Activated CD8-positive, alpha-beta T cell treated with anti-CD3 and anti-CD28 coated beads, Interleukin-2, amount 10 ng/mL, durations not matched to agents 7 days and 5 days (primary cell): ENCODE results near the gene LMBR1. TPM values are rescaled to one million over a fixed set of nuclear protein-coding genes. Genes with fewer than 3 reads are reported as not detected.

Source experiments
- ATAC-seq: fragments of 150-1000 bp; cut with Tn5 transposase; one replicate; pipeline ENCODE4 v1.10.0; 2021; ENCODE audit warnings: moderate library complexity
- CTCF ChIA-PET: fragments of 350-600 bp; sonication (Branson Sonifier 250); formaldehyde crosslinking; loops from one replicate; lab custom pipeline; 2021; ENCODE audit warnings: antibody characterized with exemption; lab: Charles Lee
- POLR2A ChIA-PET: fragments of 350-600 bp; sonication (Branson Sonifier 250); formaldehyde crosslinking; loops from one replicate; lab custom pipeline; 2021; ENCODE audit warnings: antibody characterized with exemption; lab: Charles Lee
- DNase-seq: peaks from one replicate; pipeline ENCODE4 v3.0.0-alpha.2; 2020
- H3K27ac Mint-ChIP-seq: one replicate; pipeline ENCODE4 v1.8.0; 2021; ENCODE audit warnings: mild to moderate bottlenecking, mixed read lengths
- H3K27me3 Mint-ChIP-seq: one replicate; pipeline ENCODE4 v1.8.0; 2021; ENCODE audit warnings: low read depth, mixed read lengths
- H3K36me3 Mint-ChIP-seq: one replicate; pipeline ENCODE4 v1.8.0; 2021; ENCODE audit warnings: low read depth, mixed read lengths
- H3K4me1 Mint-ChIP-seq: one replicate; pipeline ENCODE4 v1.8.0; 2021; ENCODE audit warnings: low read depth, mixed read lengths
- H3K4me3 Mint-ChIP-seq: one replicate; pipeline ENCODE4 v1.8.0; 2021; ENCODE audit warnings: mild to moderate bottlenecking, mixed read lengths
- H3K9me3 Mint-ChIP-seq: one replicate; pipeline ENCODE4 v1.8.0; 2022; ENCODE audit warnings: mixed read lengths; ENCODE audit not compliant: insufficient read depth
- total RNA-seq, 2 experiments: library from RNA; stranded (reverse); gene quantifications; one replicate each; pipeline ENCODE4 v1.2.3, GENCODE V29; 2021

The LMBR1 gene
- total RNA-seq, 2 experiments from 2014 or later = 49.7 to 51.2 TPM

GRCh38 chr7:156783864-156784263 lies 109.1 kb downstream of the LMBR1 start:
- Mint-ChIP-seq H3K27ac (no peak overlapping the region), H3K9me3 (no peaks in the 10 kb centered on the region), H3K36me3 (peaks cover 11% of the 10 kb centered on the region), H3K4me1 (peaks cover 8% of the 10 kb centered on the region), H3K4me3 (no peak overlapping the region), H3K27me3 (no peaks in the 10 kb centered on the region)
- CTCF ChIA-PET = interaction anchor here (1.1 kb wide), 1 partner anchor 15 kb away, joined by 3 read pairs; no protein-coding TSS in a partner anchor
- POLR2A ChIA-PET = no interaction called here
- no peak for DNase-seq
- ATAC-seq = no peak

GRCh38 chr7:156781972-156782371 lies 111.0 kb downstream of the LMBR1 start:
- POLR2A ChIA-PET = no interaction called here

GRCh38 chr7:156780724-156781455 lies 112.1 kb downstream of the LMBR1 start:
- Mint-ChIP-seq H3K27ac (peak overlapping the region; percentile 31), H3K9me3 (no peaks in the 10 kb centered on the region), H3K4me3 (no peak overlapping the region), H3K27me3 (no peaks in the 10 kb centered on the region), H3K4me1 (peaks cover 20% of the 10 kb centered on the region), H3K36me3 (peaks cover 14% of the 10 kb centered on the region)
- CTCF ChIA-PET = interaction anchor here (0.9 to 1.6 kb wide), 3 partner anchors 10 to 44 kb away, joined by 3 to 4 read pairs (median 4); no protein-coding TSS in a partner anchor
- ATAC-seq (no peak), DNase-seq (no peak)
- POLR2A ChIA-PET = interaction anchor here (0.6 kb wide), 1 partner anchor 9 kb away, joined by 3 read pairs; no protein-coding TSS in a partner anchor

More at GRCh38 chr7:156781972-156782371, 111.0 kb downstream of the LMBR1 start:
- H3K4me1 Mint-ChIP-seq = peaks cover 18% of the 10 kb centered on the region
- CTCF ChIA-PET = interaction anchor here (1.5 kb wide), 1 partner anchor 43 kb away, joined by 3 read pairs; no protein-coding TSS in a partner anchor
- H3K4me3 Mint-ChIP-seq = no peak overlapping the region
- H3K27me3 Mint-ChIP-seq = no peaks in the 10 kb centered on the region
- no peak overlapping the region for H3K27ac Mint-ChIP-seq
- no peak for DNase-seq
- H3K36me3 Mint-ChIP-seq = peaks cover 14% of the 10 kb centered on the region
- ATAC-seq = no peak
- H3K9me3 Mint-ChIP-seq = no peaks in the 10 kb centered on the region

GRCh38 chr7:156778668-156779067 lies 114.3 kb downstream of the LMBR1 start:
- Mint-ChIP-seq H3K9me3 (no peaks in the 10 kb centered on the region), H3K4me1 (peaks cover 20% of the 10 kb centered on the region), H3K36me3 (peaks cover 16% of the 10 kb centered on the region), H3K4me3 (no peak overlapping the region), H3K27me3 (no peaks in the 10 kb centered on the region), H3K27ac (no peak overlapping the region)
- ATAC-seq = no peak
- ChIA-PET POLR2A (no interaction called here), CTCF (interaction anchor here (0.9 to 1.5 kb wide), 8 partner anchors 10 to 38 kb away, joined by 3 to 5 read pairs (median 4); no protein-coding TSS in a partner anchor)
- DNase-seq = no peak

- H3K9me3 Mint-ChIP-seq = no peaks in the 10 kb centered on the region
- no peak for ATAC-seq
- ChIA-PET POLR2A (no interaction called here), CTCF (interaction anchor here (0.9 to 1.5 kb wide), 7 partner anchors 9 to 38 kb away, joined by 3 to 5 read pairs (median 4); no protein-coding TSS in a partner anchor)
- no peaks in the 10 kb centered on the region for H3K27me3 Mint-ChIP-seq
- H3K36me3 Mint-ChIP-seq = peaks cover 16% of the 10 kb centered on the region
- H3K27ac Mint-ChIP-seq = no peak overlapping the region
- DNase-seq = no peak
- peaks cover 20% of the 10 kb centered on the region for H3K4me1 Mint-ChIP-seq
- H3K4me3 Mint-ChIP-seq = no peak overlapping the region
These were observed 114.8 kb downstream of the LMBR1 start for GRCh38 chr7:156778201-156778600.

GRCh38 chr7:156777364-156778069 lies 115.5 kb downstream of the LMBR1 start:
- Mint-ChIP-seq H3K36me3 (peaks cover 13% of the 10 kb centered on the region), H3K4me1 (peaks cover 20% of the 10 kb centered on the region), H3K4me3 (no peak overlapping the region), H3K27ac (peak overlapping the region; percentile 26), H3K27me3 (no peaks in the 10 kb centered on the region), H3K9me3 (no peaks in the 10 kb centered on the region)
- no peak for DNase-seq
- ChIA-PET POLR2A (no interaction called here), CTCF (interaction anchor here (0.7 to 1.3 kb wide), 2 partner anchors 11 to 1748 kb away, joined by 3 to 4 read pairs; no protein-coding TSS in a partner anchor)
- peak; percentile 67 for ATAC-seq

- H3K4me3 Mint-ChIP-seq = no peak overlapping the region
- H3K27me3 Mint-ChIP-seq = no peaks in the 10 kb centered on the region
- CTCF ChIA-PET = interaction anchor here (0.7 kb wide), 1 partner anchor 1747 kb away, joined by 3 read pairs; no protein-coding TSS in a partner anchor
- no peak for ATAC-seq
- no peaks in the 10 kb centered on the region for H3K9me3 Mint-ChIP-seq
- POLR2A ChIA-PET = no interaction called here
- no peak for DNase-seq
- H3K36me3 Mint-ChIP-seq = peaks cover 7% of the 10 kb centered on the region
- H3K27ac Mint-ChIP-seq = no peak overlapping the region
- peaks cover 16% of the 10 kb centered on the region for H3K4me1 Mint-ChIP-seq
These were observed 116.5 kb downstream of the LMBR1 start for GRCh38 chr7:156776527-156776926.

GRCh38 chr7:156773966-156774365 lies 119.0 kb downstream of the LMBR1 start:
- Mint-ChIP-seq H3K27ac (no peak overlapping the region), H3K4me3 (no peak overlapping the region), H3K4me1 (peaks cover 16% of the 10 kb centered on the region), H3K36me3 (peaks cover 10% of the 10 kb centered on the region), H3K27me3 (no peaks in the 10 kb centered on the region), H3K9me3 (no peaks in the 10 kb centered on the region)
- no peak for DNase-seq
- ChIA-PET POLR2A (no interaction called here), CTCF (no interaction called here)
- no peak for ATAC-seq

GRCh38 chr7:156772725-156773124 lies 120.3 kb downstream of the LMBR1 start:
- POLR2A ChIA-PET = no interaction called here
- no peak for ATAC-seq
- Mint-ChIP-seq H3K4me3 (no peak overlapping the region), H3K36me3 (peaks cover 10% of the 10 kb centered on the region), H3K27me3 (no peaks in the 10 kb centered on the region), H3K4me1 (peaks cover 13% of the 10 kb centered on the region), H3K27ac (no peak overlapping the region), H3K9me3 (no peaks in the 10 kb centered on the region)
- CTCF ChIA-PET = no interaction called here
- DNase-seq = no peak

GRCh38 chr7:156768698-156769472 lies 124.1 kb downstream of the LMBR1 start:
- no peak for DNase-seq
- no peak overlapping the region for H3K27ac Mint-ChIP-seq
- H3K36me3 Mint-ChIP-seq = peaks cover 7% of the 10 kb centered on the region
- POLR2A ChIA-PET = no interaction called here
- no peak for ATAC-seq
- H3K4me1 Mint-ChIP-seq = peaks cover 4% of the 10 kb centered on the region
- CTCF ChIA-PET = interaction anchor here (1.0 to 1.1 kb wide), 2 partner anchors 10 to 15 kb away, joined by 3 to 4 read pairs; no protein-coding TSS in a partner anchor
- no peaks in the 10 kb centered on the region for H3K9me3 Mint-ChIP-seq
- no peaks in the 10 kb centered on the region for H3K27me3 Mint-ChIP-seq
- no peak overlapping the region for H3K4me3 Mint-ChIP-seq

GRCh38 chr7:156766666-156767065 lies 126.3 kb downstream of the LMBR1 start:
- CTCF ChIA-PET = interaction anchor here (1.6 kb wide), 1 partner anchor 12 kb away, joined by 4 read pairs; no protein-coding TSS in a partner anchor
- Mint-ChIP-seq H3K27me3 (no peaks in the 10 kb centered on the region), H3K9me3 (no peaks in the 10 kb centered on the region), H3K36me3 (peaks cover 14% of the 10 kb centered on the region), H3K4me1 (peaks cover 4% of the 10 kb centered on the region), H3K27ac (no peak overlapping the region), H3K4me3 (no peak overlapping the region)
- DNase-seq = no peak
- no peak for ATAC-seq
- POLR2A ChIA-PET = no interaction called here
